K562 (cell line): ENCODE measurements around the gene PRDX2. TPM values are rescaled to one million over a fixed set of nuclear protein-coding genes. Genes with fewer than 3 reads are reported as not detected.

Experiments used
- ADNP ChIP-seq: fragments of 200-800 bp; sonication (Bioruptor generic); IDR thresholded peaks from 2 replicates; pipeline ENCODE4 v1.6.1; 2016; ENCODE audit warnings: missing genetic modification characterization, missing compliant biosample characterization
- ARHGAP35 ChIP-seq: fragments of 450-650 bp; IDR thresholded peaks from 2 replicates; pipeline ENCODE4 v1.6.1; 2018; ENCODE audit not compliant: partially characterized antibody
- ATF1 ChIP-seq, 2 experiments: fragments of 450-650 bp in 1 of 2; IDR thresholded peaks; 2 replicates each; pipeline ENCODE4 v1.6.1; 2016; ENCODE audit warnings: missing compliant biosample characterization in 1 of 2, missing genetic modification characterization in 1 of 2
- ELF4 ChIP-seq: fragments of 450-650 bp; formaldehyde crosslinking; IDR thresholded peaks from 2 replicates; pipeline ENCODE4 v1.4.0; 2022; ENCODE audit warnings: missing genetic modification characterization
- GATA2 ChIP-seq: sonication (generic); formaldehyde crosslinking; IDR thresholded peaks from 2 replicates; pipeline ENCODE4 v1.4.0; 2020; ENCODE audit warnings: mild to moderate bottlenecking, missing genetic modification reagents
- HDAC3 ChIP-seq: fragments of 450-650 bp; IDR thresholded peaks from 2 replicates; pipeline ENCODE4 v1.6.1; 2018; ENCODE audit warnings: borderline replicate concordance, mild to moderate bottlenecking, moderate library complexity; ENCODE audit not compliant: partially characterized antibody
- HSF4 ChIP-seq: fragments of 250-450 bp; sonication (Bioruptor Pico); IDR thresholded peaks from 2 replicates; pipeline ENCODE4 v2.1.2; 2022; ENCODE audit warnings: mild to moderate bottlenecking, moderate library complexity, borderline replicate concordance
- JUN ChIP-seq, 2 experiments: sonication (generic) in 1 of 2; formaldehyde crosslinking in 1 of 2; IDR thresholded peaks; 2 replicates each; pipeline versions ENCODE4 v1.6.1 to v1.8.0; 2012 to 2022; ENCODE audit warnings: borderline replicate concordance in 2 of 2, mild to moderate bottlenecking in 2 of 2, improper control_type of control experiment in 1 of 2, low read depth in 1 of 2, low read length in 1 of 2, missing genetic modification reagents in 1 of 2
- KDM1A ChIP-seq, 2 experiments: fragments of 450-650 bp; IDR thresholded peaks; 2 replicates each; pipeline ENCODE4 v1.6.1; 2016; ENCODE audit warnings: mild to moderate bottlenecking in 2 of 2
- LARP7 ChIP-seq: fragments of 450-650 bp; IDR thresholded peaks from 2 replicates; pipeline ENCODE4 v1.6.1; 2016
- MLLT1 ChIP-seq, 2 experiments: fragments of 450-650 bp; IDR thresholded peaks; 2 replicates each; pipeline ENCODE4 v1.6.1; 2016
- NFE2 ChIP-seq: IDR thresholded peaks from 2 replicates; pipeline ENCODE4 v1.6.1; 2014; ENCODE audit warnings: antibody characterized with exemption, low read depth
- OTX1 ChIP-seq: fragments of 450-650 bp; formaldehyde crosslinking; IDR thresholded peaks from 2 replicates; pipeline ENCODE4 v1.4.0; 2022; ENCODE audit warnings: mild to moderate bottlenecking
- PHB2 ChIP-seq: fragments of 450-650 bp; IDR thresholded peaks from 2 replicates; pipeline ENCODE4 v1.6.1; 2017; ENCODE audit warnings: low read depth
- PTRF ChIP-seq: fragments of 450-650 bp; IDR thresholded peaks from 2 replicates; pipeline ENCODE4 v1.6.1; 2016; ENCODE audit warnings: mild to moderate bottlenecking, missing genetic modification characterization, missing compliant biosample characterization
- RUNX1 ChIP-seq: sonication (generic); IDR thresholded peaks from 2 replicates; pipeline ENCODE4 v1.6.1; 2016; ENCODE audit warnings: antibody characterized with exemption, low read depth
- THRAP3 ChIP-seq: fragments of 450-650 bp; IDR thresholded peaks from 2 replicates; pipeline ENCODE4 v1.6.1; 2016; ENCODE audit warnings: mild to moderate bottlenecking, inconsistent platforms, borderline replicate concordance
- THRB ChIP-seq: fragments of 450-650 bp; formaldehyde crosslinking; conservative IDR thresholded peaks from 2 replicates; pipeline ENCODE4 v1.4.0; 2022; ENCODE audit warnings: mild to moderate bottlenecking, missing genetic modification characterization
- ZBTB26 ChIP-seq: fragments of 450-650 bp; formaldehyde crosslinking; IDR thresholded peaks from 2 replicates; pipeline ENCODE4 v1.4.0; 2022; ENCODE audit warnings: missing genetic modification characterization
- ZC3H4 ChIP-seq: sonication (generic); formaldehyde crosslinking; IDR thresholded peaks from 2 replicates; pipeline ENCODE4 v1.9.0; 2021; ENCODE audit warnings: missing genetic modification reagents, borderline replicate concordance
- ZC3H8 ChIP-seq: fragments of 450-650 bp; IDR thresholded peaks from 2 replicates; pipeline ENCODE4 v1.6.1; 2017
- ZNF143 ChIP-seq: sonication (generic); formaldehyde crosslinking; IDR thresholded peaks from 2 replicates; pipeline ENCODE4 v1.9.0; 2022; ENCODE audit warnings: mild to moderate bottlenecking, missing genetic modification reagents
- polyA plus RNA-seq, 8 experiments: library from polyadenylated mRNA; depleted of rRNA in 4 of 8; stranded (reverse) in 5 of 8; unstranded in 3 of 8; fragments of >200 nt; fragmentation: Nextera tagmentation in 2 of 8; fragmentation: Illumina TruSeq in 1 of 8; extraction: Ambion mirVana in 2 of 8; extraction: Trizol in 1 of 8; gene quantifications; 2 replicates each; pipeline versions ENCODE4 v1.2.1 to v1.2.3, GENCODE V29; 2011 to 2014; ENCODE audit warnings: inconsistent platforms in 1 of 8, missing spikeins in 1 of 8
- total RNA-seq, 7 experiments: library from RNA; depleted of rRNA in 6 of 7; stranded (reverse); fragments of >200 nt in 6 of 7; fragmentation: Illumina TruSeq in 2 of 7; extraction: Trizol in 2 of 7; gene quantifications; 2 replicates each; pipeline versions ENCODE4 v1.2.1 to v1.2.3, GENCODE V29; 2011 to 2021; ENCODE audit warnings: low replicate concordance in 1 of 7

The PRDX2 gene
- total and polyA plus RNA-seq, 9 of the 15 experiments (the other 6 are each of a cell fraction or from before 2014, with no cell fraction given) = 206 to 1,183 (median 415) TPM

GRCh38 chr19:12784871-12785430 lies 16.6 kb downstream of the PRDX2 start (continued):
- TF ChIP-seq THRB (CRISPR knock-in tag) (peak; percentile 90), ZC3H4 (peak; percentile 43; the same call in 1 of the 2 replicates), OTX1 (CRISPR knock-in tag) (peak; percentile 77; the same call in 1 of the 2 replicates), ELF4 (CRISPR knock-in tag) (peak; percentile 74), ZBTB26 (peak; percentile 93), JUN (IDR thresholded peaks at IDR 0.05; ENCODE audit: borderline replicate concordance, low read depth, low read length) (no peak; the same call in 1 of the 2 replicates), JUN (CRISPR knock-in tag; IDR thresholded peaks at IDR 0.05; ENCODE audit: borderline replicate concordance) (no peak), PTRF (tag) (0 out of 2 replicates have a peak, but pooled peaks have one; percentile 50), PHB2 (0 out of 2 replicates have a peak, but pooled peaks have one; percentile 8), LARP7 (peak; percentile 75; the same call in 1 of the 2 replicates), HSF4 (CRISPR knock-in tag) (peak; percentile 73; the same call in 1 of the 2 replicates), ARHGAP35 (peak; percentile 5), ZNF143 (CRISPR knock-in tag) (peak; percentile 42; the same call in 1 of the 2 replicates), ATF1 (CRISPR knock-in tag; IDR thresholded peaks at IDR 0.05) (no peak), ATF1 (tag; IDR thresholded peaks at IDR 0.05) (0 out of 2 replicates have a peak, but pooled peaks have one; percentile 30), MLLT1 (IDR thresholded peaks at IDR 0.05) (peak; percentile 77 to 82; a peak in 3 of 4 replicates), THRAP3 (peak; percentile 76; the same call in 1 of the 2 replicates), ZC3H8 (0 out of 2 replicates have a peak, but pooled peaks have one; percentile 15), GATA2 (CRISPR knock-in tag) (no peak; the same call in 1 of the 2 replicates), HDAC3 (peak; percentile 1), RUNX1 (peak; percentile 44; the same call in 1 of the 2 replicates), NFE2 (no peak; the same call in 1 of the 2 replicates), ADNP (peak; percentile 73; the same call in 1 of the 2 replicates), KDM1A (IDR thresholded peaks at IDR 0.05) (peak in 1 of 2 experiments; percentile 43; a peak in 2 of 4 replicates)
